Activated gamma-delta T cell treated with Interleukin-2 at 50 U/mL for 16 hours (primary cell): ENCODE results near the gene ALOXE3.

Experiments used
- DNase-seq: peaks from one replicate; pipeline ENCODE4 v3.0.0-alpha.2; 2020

ALOXE3 gene

GRCh38 chr17:8153957-8154607, 35.8 kb upstream of the ALOXE3 start:
- DNase-seq = peak; percentile 74

DNA sequence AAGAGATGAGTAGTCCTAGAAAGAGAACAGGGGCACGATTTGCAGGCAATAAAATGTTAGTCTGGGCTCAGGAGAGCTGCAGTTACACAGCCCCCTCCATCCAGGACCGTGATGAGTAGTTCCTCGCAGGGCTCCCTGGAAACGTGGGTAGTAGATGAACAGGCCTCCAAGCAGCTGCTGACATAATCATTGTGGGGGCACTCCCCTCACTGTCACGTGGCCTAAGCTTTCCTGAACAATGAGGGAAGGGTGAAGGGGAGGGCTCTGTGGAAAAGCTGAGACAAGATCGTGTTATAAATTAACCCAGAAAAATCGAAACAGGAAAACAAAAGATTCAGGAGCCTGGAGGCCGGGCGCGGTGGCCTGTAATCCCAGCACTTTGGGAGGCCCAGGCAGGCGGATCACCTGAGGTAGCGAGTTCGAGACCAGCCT, 35.2 kb upstream of the ALOXE3 start:
- DNase-seq = no peak

GRCh38 chr17:8153031-8153451, 34.7 kb upstream of the ALOXE3 start:
- no peak for DNase-seq

DNA sequence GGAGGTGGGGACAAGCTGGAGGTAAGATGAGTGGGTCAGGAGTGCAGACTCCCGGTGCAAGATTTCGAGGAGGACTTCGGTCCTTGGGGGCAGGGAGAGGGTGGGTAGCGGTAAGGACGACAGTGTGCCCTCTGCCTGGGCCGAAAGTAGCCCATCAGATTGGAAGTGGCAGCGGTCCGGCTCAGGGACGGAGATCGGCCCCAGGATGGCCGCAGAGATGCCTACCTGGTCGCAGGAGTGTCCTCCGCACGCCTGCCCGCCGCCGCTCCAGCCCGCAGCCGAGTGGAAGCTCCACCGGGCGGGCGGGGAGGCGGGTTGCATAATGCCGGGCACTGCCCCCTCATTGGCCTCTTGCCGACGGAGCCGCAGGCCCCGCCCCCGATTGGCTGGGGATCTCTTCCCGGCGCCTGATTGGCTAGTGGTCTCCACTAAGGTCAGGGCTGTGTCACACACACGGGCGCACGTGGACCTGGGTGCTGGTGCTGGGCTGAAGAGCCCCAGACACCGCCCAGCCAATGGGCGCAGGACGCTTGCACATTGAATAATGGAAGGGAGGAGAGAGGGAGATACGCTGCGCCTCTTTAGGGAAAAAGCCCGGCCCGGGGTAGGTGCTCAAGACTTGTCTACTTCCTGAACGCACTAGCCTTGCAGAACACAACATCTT, 33.9 kb upstream of the ALOXE3 start, which contains the start of gene PER1:
Gene PER1, minus strand, starts transcription at position 293 of the 664 bp plus-strand sequence. CDS start 1,698 bp downstream, outside the sequence.
- DNase-seq = peak; percentile 67

GRCh38 chr17:8151641-8152111, 33.4 kb upstream of the ALOXE3 start:
- no peak for DNase-seq

DNA sequence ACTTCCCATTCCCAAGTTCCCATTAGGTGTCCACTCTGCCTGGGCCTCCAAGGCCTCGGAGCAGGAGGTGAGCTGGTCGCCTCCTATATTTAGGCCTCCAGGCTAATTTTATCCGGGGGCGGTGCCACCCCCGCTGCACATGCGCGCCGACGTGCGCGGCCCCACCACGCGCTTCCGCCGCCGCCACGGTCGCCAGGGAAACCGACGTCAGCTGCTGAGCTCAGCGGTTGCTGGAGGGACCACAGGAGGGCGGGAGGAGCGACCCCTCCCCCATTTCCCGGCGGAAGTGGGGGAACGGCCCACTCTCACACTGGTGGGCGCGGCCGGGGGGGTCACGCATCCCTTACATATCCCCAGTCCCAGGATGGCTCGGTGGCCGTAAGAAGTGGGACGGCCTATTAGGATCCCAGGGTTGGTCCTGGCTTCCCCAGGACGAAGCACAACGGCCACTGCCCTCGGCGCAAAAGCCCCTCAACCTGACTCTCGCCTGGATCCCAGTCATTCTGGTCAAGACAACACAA, 32.9 kb upstream of the ALOXE3 start:
- DNase-seq = peak; percentile 87

DNA sequence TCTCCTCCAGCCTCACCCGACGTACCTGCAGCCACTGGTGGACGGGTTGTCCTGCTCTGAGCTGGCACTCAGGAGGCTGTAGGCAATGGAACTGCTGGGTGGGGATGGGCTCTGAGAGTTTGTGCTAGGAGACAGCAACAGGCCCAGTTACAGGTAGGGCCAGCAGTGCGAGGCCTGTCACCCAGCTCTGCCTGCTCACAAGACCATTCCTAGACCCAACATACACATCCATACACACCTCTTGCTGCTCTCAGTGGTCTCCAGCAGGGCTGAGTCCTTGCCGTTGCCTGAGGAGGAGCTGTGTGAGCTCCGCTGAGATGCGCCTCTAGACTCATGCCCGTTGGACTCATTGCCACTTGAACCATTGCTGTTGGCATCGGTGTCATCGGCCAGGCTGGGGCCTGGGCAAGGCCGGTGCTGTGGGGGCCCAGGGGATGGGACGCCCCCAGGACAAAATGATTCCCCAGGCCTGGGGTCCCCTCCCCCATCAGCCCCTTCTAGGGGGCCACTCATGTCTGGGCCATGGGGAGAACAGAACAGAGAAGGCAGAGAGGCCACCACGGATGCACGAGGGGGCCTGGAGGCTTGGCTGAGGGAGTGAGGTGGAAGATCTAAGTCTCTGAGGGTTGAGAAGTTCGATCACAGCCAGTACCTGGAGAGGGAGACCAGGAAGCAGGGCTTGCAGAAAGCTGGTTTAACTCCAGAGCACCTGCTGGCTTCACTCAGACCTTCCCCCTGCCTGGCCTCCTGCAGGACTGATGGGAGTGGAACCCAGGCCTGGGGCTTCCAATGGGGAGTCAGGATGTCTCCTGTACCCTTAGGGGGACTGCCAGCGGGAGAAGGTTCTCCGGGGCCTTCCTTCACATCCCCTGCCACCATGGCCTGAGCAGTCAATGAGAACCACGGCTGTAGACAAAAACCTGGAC, 32.1 kb upstream of the ALOXE3 start:
- no peak for DNase-seq

- no peak for DNase-seq
Observed at GRCh38 chr17:8149419-8150193, 31.3 kb upstream of the ALOXE3 start.

DNA sequence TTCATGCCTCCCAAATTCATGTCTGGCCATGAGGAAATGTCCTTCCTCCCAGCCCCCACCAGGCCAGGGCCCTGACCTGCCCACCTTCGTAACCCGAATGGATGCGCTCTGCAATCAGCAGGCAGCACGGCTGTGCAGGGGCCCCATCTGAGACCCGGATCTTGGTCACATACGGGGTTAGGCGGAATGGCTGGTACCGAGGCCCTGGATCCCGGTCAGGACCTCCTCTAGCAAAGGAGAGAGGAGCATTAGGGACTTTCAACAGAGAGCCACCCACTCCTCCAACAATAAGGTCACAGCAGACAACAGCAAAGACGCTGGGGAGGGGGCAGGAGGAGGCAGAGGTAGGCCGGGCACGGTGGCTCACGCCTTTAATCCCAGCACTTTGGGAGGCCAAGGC, 30.2 kb upstream of the ALOXE3 start:
- no peak for DNase-seq

- DNase-seq = no peak
Observed at GRCh38 chr17:8147805-8148404, 29.6 kb upstream of the ALOXE3 start.

DNA sequence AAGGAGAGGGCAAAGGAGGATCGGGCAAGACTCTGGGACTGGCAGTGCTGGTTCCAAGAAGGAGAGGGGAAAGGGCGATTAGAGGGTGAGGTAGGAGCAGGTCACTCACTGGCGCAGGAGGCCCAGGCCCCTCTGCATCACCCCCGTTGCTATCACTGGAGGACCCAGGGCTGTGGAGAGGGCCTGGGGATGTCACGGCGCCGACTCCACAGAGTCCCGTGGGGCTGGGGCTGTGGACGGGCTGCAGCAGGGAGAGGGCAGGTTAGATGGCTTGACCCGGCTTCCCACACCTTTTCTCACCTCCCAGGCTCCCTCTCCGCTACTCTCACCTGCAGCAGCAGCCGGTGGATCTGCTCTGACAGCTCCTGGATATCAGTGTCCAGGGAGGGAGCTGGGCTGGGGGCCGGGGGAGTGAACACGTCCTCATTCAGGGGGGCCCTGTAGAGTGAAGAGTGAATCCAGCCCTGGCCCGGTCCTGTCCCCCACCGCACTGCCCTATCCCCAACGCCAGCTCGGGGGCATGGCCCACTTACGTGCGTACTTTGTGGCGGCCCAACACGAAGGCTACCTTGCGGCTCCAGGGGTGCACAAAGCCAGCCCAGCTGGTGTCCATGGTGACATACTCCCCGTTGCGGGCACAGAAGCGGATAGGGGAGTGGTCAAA, 29.0 kb upstream of the ALOXE3 start:
- no peak for DNase-seq

GRCh38 chr17:8146381-8147140, 28.2 kb upstream of the ALOXE3 start:
- DNase-seq = no peak

GRCh38 chr17:8145811-8146210, 27.5 kb upstream of the ALOXE3 start:
- no peak for DNase-seq

DNA sequence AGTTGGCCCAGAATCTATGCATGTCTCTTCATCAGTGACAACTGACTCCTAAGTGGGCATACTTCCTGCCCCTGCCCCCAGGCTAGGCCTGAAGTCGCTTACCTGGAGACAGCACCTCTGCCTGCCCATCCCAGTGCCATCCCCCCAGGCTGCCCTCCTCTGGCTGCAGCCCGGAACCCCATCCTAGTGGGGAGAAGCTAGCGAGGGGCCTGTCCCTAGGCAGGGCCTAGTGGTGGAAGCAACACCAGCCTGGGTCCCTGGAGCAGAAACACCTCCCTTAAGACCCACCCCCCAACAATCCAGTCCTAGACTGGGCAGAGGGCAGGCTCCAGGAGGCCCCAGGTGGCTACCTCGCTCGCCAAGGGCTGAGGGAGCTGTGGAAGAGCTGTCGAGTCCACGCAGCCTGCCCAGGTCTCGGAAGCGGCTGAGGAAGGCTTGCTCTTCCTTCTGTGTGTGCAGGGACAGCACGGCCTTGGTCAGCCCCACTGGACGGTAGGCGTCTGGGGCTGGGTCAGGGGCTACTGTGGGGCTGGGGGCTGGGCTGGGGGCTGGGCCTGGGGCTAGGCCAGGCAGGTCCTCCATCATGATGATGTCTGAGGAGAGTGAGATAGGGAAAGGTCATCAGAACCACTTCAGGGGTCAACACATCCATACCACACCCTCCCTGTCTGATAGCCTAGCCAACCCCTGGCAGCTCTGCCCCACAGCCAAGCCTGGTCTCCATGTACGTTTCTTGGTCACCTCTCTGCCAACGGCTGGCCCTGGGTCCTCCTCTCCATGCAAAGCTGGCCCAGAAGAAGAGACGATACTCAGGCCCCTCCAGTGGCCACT, 26.3 kb upstream of the ALOXE3 start:
- DNase-seq = no peak

GRCh38 chr17:8143581-8144400, 25.5 kb upstream of the ALOXE3 start:
- DNase-seq = no peak

GRCh38 chr17:8142887-8143580, 24.7 kb upstream of the ALOXE3 start:
- DNase-seq = no peak

- no peak for DNase-seq
Observed at GRCh38 chr17:8142158-8142886, 24.0 kb upstream of the ALOXE3 start.
